RPMI8226 (cell line): Measurements from ENCODE around the gene FLNB.

Experiments
- DNase-seq: peaks from one replicate; pipeline ENCODE4 v3.0.0-alpha.2; 2015

Gene FLNB

DNA sequence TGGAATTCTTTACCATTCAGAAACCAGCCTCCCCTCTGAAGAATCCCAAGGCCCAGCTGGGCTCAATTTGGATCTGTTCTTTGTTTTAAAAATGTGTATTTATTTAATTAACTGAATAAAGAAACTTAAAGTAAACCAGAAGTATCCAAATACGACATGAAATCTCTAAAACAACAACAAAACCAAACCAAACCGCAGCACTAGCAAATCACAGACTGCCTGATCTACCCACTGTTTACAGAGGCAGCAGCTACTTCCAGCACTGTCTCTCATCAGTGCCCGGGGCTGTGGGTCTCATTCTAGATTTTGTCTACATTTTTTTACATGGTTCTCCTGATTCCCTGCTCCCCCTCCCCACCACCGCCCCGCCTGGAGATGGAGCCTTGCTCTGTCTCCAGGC is 2.3 kb downstream of the FLNB start:
- no peak for DNase-seq

DNA sequence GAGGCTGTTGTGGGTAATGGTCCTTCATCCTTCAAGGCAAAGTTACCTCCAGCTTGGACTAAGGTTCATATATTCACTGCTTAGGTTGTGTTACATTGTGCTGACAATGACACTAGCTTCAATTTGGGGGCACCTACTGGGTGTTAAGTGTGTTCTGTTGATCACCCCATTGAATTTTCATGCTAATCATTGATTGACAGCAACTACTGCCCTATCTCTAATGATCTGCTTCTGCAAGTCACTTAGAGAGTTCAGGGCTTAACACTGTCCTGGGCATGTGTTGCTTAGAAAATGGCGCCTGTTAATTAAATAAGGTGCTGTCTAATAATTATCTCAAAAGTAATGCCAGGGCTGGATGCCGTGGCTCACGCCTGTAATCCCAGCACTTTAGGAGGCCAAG is 3.4 kb downstream of the FLNB start:
- DNase-seq, result no peak

DNA sequence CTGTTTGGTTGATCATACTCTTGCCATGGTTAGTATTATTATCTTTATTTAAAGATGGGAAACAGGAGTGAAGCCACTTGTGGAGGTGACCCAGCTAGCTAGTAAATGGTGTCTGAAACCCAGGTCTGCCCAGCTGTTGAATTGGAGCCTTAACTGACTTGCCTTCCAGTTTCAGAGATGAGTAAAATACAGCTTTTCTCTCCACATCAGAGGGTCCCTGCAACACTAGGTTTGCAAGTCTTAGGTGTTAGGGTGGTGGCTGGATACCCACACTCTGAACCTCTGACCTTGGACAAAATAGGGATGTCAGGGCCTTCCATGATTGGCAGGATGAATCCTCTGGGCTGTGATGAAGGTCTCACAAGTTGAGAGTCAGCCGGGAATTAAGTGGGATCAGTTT is 4.1 kb downstream of the FLNB start:
- no peak for DNase-seq

DNA sequence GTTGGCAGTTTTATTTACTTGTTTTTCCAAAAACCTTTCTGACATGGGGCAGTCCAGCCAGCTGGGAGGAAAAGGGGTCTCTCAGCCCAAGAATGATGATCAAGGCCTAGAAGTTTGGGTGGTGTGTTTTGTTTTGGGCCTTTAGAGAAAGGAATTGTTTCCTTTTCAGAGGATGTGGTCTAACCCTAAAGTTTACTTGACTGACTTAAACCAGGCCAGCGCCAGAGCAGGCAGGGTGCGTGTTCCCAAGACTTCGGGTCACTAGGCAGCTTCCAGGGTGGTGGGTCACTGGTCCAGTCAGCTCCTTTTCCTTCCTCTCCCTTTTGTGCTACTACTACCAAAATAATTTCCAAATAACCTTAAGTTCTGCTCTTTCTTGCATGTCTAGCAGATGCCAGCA is 4.9 kb downstream of the FLNB start:
- DNase-seq, result no peak

DNA sequence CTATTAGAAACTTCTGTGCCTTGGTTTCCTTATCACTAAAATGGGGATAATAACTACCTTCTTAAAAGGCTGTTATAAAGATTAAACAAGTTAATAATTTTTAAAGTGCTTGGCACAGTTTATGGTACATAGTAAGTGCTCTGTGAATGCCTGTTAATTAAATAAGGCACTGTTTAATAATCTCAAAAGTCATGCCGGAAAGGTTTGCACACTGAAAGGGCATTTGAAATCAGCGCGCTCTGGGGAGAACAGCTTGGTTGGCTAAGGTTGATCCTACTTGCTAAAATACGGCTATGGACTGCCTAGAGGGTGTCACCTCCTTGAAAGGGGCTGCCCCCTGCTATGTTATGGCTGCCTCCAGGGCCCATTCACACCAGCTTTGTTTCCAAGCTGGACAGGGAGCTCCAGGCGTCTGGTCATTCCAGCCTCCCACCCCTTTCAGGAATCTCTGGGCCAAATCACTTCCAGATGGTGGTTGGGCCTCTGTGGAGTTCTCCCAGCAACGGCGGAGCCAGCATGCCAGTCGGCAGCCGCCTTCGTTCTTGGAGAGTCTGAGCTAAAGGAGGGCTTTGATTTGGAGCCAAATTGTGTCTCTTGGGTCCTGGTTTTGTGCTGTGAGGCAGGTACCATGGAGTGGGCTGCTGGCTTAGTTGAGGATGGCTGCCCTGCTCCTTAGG is 5.9 kb downstream of the FLNB start:
- DNase-seq, result no peak

DNA sequence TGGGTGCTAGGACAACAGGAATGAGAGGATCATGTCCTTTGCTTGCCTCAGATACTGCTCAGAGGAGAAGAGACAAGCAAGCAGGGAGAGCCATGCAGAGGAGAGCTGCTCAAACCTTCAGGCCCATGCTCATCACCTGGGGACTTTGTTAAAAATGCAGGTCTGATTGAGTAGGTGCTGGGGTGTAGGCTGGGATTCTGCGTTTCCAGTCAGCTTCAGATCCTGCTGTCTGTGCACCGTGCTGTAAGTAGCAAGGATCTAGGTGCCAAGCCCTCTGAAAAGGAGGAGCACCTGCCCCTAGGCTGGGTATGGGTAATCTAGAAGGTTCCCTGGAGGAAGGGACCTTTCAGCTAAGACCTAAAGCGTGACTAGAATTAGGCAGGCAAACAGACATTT is 7.3 kb downstream of the FLNB start:
- DNase-seq, result no peak

DNA sequence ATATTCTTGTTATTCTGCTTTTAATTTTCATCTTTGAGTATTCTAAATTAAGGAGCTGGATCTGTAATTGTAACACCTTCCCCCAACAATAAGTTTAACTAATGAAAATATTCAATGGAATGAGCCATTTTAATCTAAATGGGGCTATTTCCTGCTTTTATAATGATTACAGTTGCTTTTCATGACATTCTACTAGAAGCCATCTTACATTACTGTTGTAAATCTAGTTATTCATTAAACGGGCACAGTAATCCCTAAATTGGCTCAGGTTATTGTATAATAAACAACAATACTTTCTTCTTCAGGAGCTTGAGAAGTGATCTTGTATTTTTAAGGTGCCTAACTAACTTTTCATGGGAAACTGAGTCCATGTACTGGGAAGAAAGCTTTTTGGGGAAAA is 8.5 kb downstream of the FLNB start:
- no peak for DNase-seq

DNA sequence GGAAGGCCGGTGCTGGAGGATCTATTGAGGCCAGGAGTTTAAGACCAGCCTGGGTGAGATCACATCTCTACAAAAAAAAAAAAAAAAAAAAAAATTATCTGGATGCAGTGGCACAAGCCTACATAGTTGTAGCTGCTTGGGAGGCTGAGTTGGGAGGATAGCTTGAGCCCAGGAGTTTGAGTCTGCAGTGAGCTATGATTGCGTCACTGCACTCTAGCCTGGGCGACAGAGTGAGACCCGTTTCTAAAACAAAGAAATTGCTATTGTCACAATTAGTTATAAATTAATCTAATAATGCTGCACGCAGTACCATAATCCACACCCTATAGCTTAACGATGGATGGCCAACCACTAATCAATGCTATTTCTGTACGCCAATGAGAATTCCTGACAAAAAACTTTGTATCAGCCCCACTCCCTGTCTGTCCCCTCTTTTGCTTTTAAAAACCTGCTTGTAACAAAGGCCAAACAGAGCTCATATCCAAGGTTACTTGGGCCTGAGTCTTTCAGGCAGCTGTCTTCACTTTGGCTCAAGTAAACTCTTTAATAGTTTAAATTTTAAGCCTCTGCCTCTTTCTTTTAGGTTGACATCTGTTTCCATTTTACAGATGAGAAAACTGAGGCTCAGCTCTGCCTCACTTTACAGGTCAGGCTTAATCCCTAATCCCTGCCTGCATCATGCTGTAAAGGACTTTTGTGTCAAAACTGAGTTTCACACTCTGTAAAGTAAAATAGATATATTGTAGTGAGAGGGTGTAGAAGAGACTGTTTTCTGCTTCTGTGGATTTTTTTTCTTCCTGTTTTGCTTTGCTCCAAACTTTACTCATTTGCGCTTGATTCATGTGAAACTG is 10.9 kb downstream of the FLNB start:
- DNase-seq, result no peak

DNA sequence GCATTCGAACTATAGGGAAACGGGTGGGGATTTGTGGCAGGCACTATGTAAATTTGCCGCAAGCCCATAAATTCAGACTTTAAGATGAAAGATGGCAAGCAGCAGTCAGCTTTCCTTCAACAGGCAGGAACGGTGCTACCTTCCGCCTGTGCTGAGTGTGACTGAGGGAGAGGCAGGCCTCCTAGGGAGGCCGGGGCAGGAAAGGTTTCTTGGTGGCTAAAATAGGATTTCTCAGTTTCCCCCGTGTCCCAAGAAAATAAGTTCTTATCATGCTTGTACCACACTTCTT is 12.5 kb downstream of the FLNB start:
- DNase-seq, result no peak

DNA sequence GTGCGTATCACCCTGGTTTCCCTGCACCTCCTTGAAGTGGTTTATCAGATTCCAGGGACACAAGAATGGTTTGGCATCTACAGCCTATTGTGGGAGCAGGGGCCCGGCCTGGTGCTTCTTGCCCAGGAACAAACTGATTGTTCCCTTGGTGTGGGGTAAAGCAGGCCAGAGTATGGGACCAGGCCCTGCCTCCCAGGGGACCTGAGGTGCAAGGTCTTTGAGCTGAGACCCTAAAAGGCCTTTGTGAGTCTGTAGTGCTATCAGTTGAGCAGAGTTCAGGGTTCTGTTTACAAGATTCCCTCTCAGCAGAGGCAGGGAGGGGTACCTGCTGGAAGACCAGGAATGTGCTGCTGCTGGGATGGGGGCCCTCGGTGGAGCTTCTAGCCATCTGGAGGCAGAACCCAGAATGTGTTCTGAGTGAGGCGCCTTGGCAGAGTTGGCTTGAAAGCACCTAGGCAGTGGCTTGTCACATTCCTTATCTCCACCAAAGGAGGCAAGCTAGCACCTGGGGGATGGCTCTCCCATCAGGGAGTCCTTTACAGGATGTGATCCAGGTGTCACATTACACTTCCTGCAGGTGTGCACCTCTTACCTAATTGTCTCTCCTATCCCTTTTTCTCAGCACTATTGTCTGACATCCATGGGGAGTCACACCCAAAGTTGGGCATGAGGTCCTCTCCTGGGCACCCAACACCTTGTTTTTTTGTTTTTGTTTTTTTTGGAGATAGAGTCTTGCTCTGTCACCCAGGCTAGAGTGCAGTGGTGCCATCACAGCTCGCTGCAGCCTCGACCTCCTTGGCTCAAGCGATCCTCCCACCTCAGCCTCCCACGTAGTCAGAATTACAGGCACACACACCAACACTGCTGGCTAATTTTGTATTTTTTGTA is 13.1 kb downstream of the FLNB start:
- no peak for DNase-seq

DNA sequence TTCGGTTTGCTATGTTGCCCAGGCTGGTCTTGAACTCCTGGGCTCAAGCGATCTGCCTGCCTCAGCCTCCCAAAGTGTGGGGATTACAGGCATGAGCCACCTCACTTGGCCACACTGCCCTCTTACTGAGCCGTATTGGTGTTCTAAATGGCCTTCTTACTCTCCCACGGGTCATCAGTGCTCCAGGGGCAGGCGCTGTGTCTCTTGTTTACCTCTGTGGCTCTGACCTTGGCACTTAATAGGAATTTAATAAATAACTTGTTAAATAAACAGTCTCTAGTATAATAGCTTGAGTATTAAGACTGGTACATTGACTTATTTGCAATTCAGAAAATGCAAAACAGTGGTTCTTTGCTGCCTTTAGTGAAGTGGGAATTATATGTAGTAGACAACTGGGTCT is 13.7 kb downstream of the FLNB start:
- no peak for DNase-seq

DNA sequence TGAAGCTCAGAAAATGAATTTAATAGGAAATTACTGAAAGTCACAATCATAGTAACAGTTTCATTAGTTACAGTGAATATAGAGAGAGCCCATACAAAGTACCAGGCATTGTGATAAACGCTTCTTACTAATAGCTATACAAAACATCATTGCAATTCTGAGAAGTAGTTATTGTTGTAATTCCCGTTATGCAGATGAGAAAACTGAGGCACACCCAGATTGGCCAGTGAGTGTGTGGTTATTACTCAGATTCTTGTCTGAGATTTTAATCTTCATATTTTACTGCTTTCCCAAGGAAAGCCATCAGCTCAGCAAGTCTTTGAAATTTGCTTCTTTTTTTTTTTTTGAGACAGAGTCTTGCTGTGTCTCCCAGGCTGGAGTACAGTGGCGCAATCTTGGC is 14.3 kb downstream of the FLNB start:
- no peak for DNase-seq

DNA sequence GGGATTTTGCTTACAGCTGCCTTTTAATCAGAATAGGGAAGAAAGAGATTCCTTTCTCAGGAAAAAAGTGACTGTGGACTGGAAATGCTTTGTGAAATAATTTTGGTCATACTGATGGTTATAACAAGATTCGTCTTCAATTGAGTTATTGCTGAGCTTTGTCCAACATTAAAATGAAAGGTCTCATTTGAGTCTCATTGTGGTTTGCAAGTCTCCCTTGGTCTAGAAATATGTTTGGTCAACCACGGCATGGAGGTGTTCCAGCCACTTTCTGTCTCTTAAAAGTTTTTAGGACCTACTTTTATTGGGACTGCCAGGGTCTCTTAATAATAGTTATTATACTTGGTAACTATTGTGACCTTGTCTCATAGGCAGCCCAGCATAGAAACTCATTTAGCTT is 15.3 kb downstream of the FLNB start:
- DNase-seq, result no peak

DNA sequence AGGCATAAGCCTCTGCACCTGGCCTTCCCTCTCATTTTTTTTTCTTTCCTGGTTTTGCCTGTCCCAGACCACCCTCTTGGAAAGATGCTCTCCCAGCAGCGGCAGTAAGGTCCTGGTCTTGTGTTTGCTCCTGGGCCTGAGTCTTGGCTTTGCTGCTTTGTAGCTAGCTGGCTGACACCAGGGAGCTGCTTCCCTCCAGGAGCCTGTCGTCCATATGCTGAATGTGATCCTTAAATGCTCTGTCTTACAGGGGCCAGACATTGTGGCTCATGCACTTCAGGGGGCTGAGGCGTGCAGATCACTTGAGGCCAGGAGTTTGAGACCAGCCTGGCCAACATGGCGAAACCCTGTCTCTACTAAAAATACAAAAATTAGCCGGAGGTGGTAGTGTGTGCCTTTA is 17.2 kb downstream of the FLNB start:
- DNase-seq, result no peak

DNA sequence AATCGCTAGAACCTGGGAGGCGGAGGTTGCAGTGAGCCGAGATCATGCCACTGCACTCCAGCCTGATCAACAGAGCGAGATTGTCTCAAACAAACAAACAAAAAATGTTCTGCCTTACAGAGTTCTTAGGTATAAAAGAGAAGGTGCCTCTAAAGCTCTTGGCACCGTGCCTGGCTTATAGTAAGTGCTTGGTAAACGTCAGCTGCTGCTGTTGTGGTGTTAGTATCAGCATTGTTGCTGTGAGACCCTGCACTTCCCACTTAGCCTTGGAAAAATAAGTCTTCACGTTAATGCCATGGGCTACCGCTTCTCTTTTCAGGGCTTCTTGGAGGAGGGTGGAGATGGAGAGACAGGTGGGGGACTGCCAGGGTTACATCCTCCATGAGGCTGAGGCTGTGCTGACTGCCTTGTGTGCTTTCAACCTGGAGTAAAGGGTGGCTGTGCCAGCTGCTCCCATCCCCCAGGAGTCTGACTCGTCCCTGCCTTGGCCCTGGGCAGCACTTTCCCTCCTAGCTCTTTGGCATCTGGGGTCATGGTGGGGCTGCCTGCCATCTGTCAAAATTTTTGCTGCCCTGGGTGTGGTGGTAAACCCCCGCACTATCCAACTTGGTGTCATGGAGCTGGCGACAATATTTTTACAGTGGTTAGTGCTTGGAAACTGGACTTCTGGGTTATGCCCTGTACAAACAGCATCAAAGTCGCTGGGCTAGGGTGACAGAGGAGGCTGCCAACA is 17.8 kb downstream of the FLNB start:
- peak; percentile 51 for DNase-seq

DNA sequence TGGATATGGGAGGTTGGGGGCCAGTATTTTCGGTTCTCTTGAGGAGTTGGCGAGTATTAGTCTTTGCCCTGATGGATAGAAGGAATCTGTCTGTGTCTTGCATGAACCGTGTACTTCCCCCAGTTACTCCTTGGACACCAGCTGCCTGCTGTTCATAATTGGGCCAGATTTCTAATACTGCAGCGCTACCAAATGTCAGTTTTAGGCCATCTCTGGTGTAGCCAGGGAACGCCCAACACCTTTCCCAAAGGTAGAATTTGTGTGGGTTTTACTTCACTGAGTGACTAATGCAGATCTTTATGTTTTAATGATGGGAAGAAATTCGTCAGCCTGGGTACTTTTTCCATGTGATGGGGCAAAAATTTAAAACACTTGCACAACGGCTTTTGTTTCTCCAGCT is 18.4 kb downstream of the FLNB start:
- DNase-seq, result no peak

DNA sequence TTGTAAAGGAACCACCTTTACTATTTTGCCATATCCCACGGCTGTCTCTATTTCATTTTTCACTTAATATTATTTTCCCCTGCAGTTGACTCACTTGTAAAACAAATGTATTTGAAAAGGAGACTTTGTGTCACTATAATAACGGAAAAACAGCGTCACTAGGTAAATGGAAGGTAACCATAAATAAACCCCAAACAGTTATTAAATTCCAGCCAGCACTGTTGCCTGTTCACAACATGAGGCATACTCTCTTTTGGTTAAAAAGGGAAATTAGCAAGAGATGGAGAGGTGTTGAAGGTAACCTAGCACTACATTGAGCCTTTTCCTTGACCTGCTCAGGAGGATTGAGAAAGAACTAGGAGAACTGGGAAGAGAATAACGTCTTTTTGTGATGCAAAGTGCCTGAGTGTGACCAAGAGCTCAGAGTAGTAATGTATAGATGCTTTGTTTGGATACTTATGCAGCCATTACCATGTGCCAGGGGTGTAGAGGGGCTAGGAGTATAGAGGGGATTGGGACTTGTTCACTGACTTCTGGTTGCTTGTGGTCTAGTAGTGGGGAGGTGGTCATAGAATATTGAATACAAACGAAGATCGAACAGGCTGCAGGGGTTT is 19.6 kb downstream of the FLNB start:
- DNase-seq, result no peak

DNA sequence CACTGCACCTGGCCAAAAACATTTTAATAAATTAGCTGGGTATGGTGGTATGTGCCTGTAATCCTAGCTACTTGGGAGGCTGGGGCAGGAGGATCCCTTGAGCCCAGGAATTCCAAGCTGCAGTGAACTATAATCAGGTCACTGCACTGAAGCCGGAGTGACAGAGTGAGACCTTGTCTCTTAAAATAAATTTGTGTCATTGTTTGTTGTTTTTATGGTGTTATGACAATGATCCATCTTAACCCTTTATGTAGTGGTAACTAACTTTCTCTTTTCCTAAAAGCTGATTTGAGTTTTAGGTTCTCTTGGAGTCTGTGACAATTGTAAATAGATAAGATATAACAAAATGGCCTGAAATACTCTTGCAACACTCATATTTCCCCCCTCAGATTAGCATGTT is 20.7 kb downstream of the FLNB start:
- DNase-seq, result no peak

DNA sequence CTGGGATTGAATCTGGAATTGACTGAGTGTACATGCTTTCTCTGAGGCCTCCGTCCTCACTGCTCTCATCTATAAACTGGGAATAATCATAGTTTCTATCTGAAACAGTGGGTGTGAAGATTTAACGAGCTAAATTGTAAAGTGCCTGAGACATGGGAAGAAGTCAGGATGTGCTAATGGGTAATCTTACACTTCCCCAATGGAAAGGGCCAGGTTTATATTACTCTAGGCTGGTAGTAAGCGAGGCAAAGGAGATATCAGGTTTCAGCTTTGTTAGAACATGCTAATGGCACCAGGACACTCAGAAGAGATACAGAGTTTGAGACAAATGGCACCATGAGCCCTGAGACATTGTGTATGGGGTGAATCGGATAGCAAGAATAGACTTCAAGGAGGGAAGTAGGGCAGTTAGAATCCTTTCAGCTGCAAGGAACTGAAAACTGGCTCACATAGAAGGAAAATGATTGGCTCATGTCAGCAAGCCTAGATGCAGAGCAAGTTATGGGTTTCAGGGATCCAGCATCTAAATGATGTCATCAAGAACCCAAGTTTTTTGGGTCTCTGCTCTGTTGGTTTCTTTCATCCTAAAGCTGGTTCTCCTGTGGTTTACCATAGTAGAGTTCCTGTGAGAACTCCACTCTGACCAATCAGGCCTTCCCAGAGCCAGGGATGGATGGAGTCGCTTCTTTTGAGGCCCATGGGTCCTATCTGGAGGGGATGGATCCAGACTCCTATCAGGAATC is 21.8 kb downstream of the FLNB start:
- DNase-seq, result no peak

DNA sequence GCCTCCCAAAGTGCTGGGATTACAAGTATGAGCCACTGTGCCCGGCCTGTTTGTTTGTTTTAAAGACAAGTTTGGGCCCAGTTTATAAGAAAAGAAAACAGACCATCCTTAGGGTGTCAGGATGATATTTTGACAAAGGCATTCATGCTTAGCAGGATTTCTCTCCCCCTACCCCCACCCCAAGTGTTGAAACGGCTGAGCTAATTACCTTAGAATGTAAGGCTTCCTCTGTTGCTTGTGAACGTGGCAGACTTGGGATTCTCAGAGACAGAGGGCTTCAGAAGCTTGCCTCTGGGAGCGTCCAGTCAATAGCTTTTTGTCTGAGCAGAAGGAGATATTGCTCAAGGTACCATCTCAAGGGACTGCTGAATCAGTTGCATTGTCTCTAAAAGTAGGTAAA is 24.0 kb downstream of the FLNB start:
- no peak for DNase-seq

DNA sequence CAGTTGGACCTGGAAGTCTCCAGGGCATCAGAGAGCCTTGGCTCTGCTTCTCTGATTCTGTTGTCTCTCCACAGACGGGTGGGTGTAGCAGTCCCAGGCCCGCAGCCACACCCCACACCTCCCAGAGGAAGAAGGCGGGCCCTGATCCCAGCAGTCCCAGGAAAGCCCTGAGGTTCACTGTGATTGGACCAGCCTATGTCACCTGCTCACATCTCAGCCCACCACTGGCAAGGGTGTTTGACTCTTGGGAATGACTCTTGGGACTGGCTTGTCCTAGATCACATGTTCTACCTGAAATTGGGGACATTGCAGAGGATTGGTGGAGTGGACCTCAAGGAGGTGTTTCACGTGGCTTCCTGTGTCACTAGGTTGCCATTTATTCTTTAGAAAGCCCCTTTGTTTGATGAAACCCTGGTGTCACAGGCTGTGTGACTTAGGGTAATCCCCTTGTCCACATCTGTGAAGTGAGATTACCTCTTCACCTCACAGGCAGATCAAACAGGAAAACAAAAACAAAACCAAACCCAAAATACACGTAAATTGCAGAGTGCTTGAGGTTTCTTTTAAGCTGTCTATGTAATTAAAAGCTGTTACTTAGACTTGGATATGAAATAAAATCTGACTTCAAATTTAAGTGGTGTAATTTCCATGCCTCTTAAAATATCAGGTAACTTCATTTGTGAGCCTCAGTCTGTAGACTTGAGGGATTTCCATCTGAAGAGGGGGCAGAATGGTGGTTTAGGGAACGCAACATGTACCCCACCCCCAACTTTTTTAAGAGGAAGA is 26.7 kb downstream of the FLNB start:
- DNase-seq, result no peak
